Measurements from ENCODE around the gene TOM1L2.
"Not testable (repeated sequence)": the region's sequence is repeated elsewhere in the genome, so short reads cannot be mapped to it uniquely, and the experiment has no call there.

DNA sequence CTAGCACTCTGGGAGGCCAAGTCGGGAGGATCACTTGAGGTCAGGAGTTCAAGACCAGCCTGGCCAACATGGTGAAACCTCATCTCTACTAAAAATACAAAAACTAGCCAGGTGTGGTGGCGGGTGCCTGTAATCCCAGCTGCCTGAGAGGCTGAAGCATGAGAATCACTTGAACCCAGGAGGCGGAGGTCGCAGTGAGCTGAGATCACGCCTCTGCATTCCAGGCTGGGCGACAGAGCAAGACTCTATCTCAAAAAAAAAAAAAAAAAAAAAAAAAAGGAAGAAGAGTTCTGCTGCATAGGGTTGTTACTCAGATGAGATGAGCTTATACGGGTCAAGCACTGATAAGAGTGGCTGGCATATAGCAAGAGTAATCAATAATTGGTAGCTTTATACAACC, 32.3 kb downstream of the TOM1L2 start:
- not testable (repeated sequence) for TF ChIP-seq POLR2A, POLR2AphosphoS5 (IDR thresholded peaks at IDR 0.05)
- TF ChIP-seq, protein P1, sequence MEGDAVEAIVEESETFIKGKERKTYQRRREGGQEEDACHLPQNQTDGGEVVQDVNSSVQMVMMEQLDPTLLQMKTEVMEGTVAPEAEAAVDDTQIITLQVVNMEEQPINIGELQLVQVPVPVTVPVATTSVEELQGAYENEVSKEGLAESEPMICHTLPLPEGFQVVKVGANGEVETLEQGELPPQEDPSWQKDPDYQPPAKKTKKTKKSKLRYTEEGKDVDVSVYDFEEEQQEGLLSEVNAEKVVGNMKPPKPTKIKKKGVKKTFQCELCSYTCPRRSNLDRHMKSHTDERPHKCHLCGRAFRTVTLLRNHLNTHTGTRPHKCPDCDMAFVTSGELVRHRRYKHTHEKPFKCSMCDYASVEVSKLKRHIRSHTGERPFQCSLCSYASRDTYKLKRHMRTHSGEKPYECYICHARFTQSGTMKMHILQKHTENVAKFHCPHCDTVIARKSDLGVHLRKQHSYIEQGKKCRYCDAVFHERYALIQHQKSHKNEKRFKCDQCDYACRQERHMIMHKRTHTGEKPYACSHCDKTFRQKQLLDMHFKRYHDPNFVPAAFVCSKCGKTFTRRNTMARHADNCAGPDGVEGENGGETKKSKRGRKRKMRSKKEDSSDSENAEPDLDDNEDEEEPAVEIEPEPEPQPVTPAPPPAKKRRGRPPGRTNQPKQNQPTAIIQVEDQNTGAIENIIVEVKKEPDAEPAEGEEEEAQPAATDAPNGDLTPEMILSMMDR (IDR thresholded peaks at IDR 0.05), result not testable (repeated sequence)

Data from breast epithelium (tissue), 3 donors.